Measurements from ENCODE around the gene PPP1R17.

Gene PPP1R17

DNA sequence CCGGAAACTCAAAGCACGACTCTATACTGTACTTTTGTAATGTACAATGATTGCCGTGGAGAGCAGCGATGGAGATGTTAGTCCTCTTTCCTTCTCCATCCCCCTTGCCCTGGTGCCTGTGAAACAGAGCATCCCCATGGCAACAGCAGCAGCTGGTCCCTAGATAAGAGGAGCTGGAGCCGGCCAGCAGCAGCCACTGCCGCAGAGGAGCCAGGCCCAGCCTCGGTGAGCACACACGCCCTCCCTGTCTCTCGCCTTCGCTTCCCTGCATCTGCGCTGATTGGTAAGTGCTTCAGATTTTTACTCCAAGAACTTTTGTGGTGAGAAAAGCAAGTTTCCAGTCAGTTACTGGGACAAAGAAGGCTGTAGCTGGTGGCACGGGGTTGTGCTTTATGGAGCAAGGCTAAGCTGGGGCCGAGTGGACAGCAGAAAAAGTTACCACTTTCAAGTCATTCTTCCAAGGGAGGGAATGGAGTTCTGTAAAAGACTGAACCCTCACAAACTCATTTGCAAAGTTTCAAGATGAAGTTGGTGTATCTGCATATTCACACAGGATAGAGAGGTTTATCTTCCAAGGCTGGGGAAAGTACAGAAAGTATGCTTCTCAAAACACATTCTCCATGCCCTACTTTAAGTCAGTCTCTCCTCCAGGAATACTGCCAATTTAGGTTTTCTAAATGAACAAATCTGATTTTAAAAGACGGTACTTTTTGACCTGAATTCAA, at the start of gene PPP1R17:
Gene PPP1R17, plus strand, starts transcription at position 192 of the 725 bp plus-strand sequence. CDS start 5,227 bp downstream, outside the sequence.
- DNase-seq = no peak

GRCh38 chr7:31640381-31640780, 46.6 kb upstream of the PPP1R17 start:
- no peak for DNase-seq

- no peak for DNase-seq
Measured at GRCh38 chr7:31642681-31643115, 44.3 kb upstream of the PPP1R17 start.

GRCh38 chr7:31646942-31647341, 40.1 kb upstream of the PPP1R17 start:
- no peak for DNase-seq

DNA sequence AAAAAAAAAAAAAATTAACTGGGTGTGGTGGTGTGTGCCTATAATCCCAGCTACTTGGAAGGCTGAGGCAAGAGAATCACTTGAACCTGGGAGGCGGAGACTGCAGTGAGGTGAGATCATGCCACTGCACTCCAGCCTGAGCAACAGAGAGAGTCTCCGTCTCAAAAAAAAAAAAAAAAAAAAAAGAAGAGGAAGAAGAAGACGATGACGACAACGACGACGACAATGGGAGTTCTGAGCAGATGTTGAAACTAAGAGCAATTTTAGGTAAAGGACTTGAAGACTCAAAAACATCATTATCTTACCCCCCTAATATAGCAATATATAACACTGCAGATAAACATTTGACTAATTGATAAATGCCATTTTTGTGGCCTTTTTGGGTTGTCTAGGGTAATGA, 39.5 kb upstream of the PPP1R17 start:
- DNase-seq = no peak

DNA sequence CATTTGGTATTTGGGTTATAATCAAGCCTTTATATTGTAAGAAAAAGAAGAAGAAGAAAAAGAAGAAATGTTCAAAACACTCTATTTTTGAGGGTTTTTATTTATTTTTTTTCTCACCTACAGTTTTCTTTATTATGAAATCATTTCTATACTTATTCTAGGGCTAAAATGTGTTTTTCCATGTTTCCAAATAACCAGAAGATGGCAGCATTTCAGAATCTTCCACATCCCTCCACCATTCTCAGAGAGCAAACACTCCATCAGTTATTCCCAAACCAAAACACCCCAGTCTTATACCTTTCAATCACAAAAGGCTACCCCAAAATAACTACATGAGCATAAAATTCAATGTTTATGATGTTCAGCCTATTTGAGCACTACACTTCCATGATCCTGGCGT, 38.7 kb upstream of the PPP1R17 start:
- DNase-seq = no peak

DNA sequence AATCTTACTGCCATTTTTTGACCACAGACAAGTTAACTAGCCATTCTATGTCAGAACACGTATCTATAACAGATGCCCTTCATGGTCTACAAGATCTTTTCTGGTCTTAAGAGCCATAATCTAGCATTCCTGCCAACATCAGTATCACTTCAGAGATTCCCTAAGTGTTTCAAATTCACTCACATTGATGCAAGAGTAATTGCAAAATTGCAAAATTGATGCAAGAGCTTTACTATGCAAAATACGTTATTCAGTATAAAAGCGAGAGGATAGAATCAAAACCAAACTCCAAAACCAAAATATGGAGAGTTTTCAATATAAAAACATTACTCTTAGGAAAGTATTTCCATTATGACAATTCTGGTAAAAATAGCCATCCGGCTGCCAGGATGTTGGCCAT, 38.1 kb upstream of the PPP1R17 start:
- DNase-seq = no peak

DNA sequence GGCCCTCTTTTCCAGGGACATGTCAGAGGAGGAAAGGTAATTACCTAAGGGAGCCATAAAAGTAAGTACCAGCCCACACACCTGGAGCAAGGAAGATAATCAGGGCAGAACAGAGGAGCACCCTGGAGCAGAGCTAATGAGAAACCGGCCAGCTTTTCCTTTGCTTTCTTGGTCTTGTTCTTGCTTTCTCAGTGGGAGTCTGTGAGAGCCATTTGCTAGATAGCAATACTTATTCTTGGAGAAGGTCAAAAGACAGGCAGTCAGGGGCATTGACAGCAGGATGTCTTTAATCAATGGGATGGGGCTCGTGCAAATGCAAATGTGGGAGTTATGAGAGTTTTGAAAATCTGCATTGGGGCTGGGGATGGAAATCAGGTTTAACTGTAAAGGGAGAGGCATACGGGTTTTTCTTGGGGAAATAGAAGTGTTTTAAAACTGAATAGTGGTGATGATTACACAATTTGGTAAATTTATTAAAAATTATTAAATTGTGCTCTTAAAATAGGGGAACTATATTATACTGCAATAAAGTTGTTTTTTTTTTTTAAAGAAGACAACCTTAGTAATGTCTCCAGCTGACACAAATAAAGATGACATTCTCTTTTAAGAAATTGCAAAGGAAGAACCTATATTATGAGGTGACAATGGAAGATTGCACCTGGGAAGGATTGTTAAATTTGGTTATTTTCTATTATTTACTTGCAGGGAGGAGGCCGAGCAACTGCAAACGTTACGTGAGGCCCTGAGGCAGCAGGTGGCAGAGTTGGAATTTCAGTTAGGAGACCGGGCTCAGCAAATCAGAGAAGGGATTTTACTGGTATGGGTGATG, 35.6 kb upstream of the PPP1R17 start:
- DNase-seq = no peak

- no peak for DNase-seq
Measured at GRCh38 chr7:31652063-31652326, 35.0 kb upstream of the PPP1R17 start.

DNA sequence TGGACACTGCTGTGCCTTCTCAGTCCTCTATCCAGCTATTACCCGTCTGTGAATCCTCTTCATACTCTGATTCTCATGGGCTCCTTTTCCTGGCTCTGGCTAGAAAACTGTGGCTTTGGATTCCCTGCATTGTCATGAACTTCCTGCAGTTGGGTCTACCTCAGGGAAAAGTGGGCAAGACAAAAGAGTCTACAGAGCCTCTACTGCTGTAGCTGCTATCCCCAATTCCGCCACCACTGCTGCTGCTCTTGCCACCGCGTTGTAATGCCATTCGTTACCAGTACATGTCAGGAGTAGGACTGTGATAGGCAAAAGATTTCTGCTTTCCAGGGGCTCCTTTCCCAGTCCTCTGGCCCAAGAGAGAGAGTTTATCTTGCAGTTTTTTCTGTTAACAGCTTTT, 23.9 kb upstream of the PPP1R17 start:
- no peak for DNase-seq

GRCh38 chr7:31664890-31665289, 22.1 kb upstream of the PPP1R17 start:
- no peak for DNase-seq

DNA sequence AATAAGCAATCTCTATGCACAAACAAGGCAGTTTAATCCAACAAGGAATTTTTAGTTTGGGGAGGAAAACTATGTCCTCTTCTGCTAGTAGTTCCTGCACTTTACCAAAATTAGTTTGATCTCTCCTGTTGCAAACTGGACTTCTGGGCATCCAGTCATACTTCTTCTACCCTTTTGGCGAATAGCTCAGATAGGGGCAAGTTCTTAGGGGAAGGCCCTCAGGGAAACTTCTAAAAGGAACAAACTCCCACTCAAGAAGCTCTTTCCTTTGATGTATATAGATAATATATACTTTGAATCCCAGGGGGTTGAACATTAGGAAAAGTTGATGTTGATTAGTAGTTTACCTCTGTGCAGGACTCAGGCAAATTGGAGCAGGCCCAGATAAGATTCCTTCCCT, 21.5 kb upstream of the PPP1R17 start:
- no peak for DNase-seq

DNA sequence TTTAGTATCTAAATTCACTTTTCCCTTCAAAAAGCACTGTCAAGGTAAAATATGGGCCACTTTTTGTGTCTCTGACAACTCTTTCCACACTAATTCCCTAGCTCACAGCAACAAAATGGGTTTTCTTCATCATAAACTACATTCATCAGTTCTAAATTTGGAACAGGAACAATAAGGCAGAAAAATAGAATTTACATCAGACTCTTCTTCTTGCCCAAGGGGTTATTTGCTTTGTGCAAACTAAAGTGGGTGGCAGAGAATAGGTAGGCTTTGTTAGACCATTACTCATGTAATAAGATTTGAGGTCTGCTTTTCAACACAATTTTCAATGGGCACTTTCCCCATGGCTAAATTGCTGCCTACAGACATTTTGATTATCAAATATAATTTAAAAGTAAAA, 17.6 kb upstream of the PPP1R17 start:
- no peak for DNase-seq

GRCh38 chr7:31679574-31680305, 7.3 kb upstream of the PPP1R17 start:
- DNase-seq = no peak

DNA sequence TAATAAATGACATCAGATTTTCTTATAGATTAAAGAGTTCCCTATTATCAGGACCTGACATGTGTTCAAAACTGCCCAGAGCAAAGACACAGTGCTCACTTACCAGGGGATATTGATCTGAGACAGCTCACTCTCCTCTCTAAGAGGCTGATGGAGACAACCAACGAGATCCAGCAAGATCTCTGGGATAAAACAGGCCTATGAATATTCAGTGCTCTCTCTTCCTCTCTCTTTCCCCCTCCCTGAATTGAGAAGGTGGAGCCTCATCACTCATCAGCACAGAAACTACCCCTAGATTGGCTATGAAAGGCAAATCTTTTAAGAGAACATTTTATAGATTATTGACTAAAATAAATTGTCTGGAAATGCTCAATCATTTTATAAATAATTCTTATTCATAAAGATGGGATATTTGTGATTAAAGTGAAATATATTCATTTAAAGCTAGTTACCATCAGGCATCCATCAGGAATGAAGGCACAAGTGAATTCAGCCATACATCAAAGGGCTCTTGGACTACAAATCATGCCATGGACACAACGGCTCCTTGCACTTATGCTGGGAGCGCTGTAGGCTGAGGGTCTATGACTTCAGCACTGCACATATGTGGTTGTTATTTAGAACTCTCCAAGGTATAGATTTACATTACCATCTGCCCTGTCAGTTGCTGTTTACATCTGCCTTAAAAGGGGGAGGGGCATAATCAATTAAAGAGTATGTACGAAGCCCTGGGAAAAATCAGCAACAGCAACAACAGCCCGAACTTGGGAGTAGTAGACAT, 3.4 kb upstream of the PPP1R17 start:
- DNase-seq = no peak

DNA sequence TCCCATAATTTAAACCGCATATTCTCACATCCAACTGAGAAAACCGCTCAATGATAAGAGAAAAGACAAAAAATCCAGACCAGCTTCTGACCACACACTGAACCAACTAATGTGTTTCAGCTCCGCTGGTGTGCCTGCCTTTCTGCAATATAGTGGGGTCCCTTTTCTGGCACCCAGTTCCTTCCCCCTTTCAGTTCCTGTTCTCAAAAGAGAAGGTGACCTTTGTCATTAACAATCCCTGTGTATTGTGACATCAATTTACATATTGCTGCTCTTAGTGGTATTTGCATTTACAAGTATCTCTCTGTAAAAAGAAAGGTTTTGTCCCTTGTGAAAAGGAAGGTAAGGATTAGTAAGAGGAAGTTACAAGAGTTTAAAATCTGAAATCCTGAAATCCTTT, 1.4 kb downstream of the PPP1R17 start:
- no peak for DNase-seq

DNA sequence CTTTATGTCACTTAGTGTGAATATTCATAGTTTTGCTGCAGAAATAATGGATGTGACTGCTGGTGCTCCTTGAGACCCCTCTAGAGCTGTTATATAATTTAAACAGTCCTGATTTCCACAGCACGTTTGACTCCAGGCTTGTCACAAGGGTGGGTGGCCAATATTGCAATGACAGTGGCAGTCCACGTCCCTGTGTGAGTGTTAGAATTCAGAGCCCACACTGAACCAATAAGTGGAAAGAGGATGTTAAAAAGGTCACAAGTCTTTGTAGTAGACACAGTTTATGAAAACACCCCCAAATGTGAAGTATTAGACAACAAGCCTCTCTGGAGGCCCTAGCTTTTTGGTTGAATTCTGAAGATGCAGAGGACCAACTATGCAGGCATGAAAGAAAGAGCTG, 2.0 kb downstream of the PPP1R17 start:
- DNase-seq = no peak

DNA sequence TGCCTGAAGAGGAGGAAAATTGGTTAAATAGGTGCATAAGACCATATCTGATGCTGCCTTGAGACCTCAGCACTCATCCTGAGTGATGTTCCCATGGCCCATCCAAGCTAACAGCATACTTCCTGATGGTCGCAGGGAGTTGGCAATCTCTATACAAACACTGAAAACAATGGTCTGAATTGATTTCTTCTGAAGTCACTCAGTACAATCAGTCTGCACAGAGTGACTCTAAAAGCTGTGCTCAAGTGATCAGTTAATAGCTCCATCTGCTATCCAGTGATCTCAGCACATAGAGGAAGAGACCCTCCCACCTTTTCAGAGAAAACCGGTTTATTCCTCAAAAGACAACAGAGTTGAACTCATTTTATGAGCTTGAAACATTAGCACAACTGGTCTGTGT, 3.9 kb downstream of the PPP1R17 start:
- DNase-seq = no peak

GRCh38 chr7:31692451-31692850, 5.4 kb downstream of the PPP1R17 start:
- no peak for DNase-seq

- DNase-seq = no peak
Measured at GRCh38 chr7:31692871-31693270, 5.9 kb downstream of the PPP1R17 start.

DNA sequence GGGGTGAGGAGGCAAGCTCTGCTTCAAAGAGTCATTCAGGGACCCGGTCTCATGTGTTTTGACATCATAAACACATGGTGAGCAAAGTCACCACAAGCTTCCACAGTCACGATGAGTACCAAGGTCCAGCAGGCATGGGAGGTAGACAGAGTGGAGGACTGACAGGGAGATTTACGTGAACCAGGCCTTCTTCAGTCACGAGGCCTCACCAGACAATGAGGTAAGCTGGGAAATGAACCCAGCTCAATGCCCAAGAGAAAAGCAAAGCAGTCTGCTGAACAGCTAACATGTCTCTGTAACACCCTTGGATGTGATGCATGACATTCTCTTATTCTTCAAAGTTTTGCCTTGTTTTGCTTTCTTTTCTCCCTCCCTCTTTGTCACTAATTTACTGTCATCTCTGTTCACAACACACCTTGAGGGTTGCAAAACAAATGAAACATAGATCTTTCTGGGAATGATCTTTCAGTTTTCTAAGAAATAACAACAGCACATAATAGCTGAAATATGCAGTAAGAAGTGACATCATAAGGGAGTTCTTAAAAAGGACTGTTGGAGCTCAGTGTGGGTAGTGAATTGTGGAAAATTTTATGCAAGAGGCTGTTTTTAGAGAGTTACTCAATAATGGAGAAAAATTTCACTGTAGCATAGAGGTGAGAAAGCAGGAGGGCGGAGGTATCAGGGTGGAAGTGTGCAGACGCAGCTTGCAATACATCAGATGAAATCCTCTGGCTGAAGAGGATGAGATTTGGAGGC, 9.0 kb downstream of the PPP1R17 start:
- no peak for DNase-seq

DNA sequence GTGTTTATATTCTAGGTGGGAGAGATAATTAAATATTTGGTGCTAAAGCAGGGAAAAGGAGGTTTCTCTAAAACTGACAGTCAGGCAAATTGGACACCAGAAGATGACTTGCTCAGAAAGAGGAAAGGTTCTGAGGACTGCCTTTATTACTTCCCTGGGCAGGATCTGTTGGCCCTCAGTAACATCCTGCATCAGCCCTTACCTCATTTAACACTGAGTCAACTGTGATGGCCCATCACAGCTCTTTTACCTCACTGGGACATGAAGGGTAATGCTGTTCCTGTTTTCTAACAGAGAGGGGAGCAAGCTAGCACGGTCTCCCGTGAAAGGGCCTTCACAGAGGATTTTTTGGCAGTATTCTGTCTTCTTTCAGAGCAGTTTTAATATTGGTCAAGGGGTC, 12.0 kb downstream of the PPP1R17 start:
- DNase-seq = no peak
